Skeletal muscle cell (primary cell): Measurements from ENCODE around the gene NFIB.

Source experiments
- DNase-seq: peaks from one replicate; pipeline ENCODE4 v3.0.0-alpha.2; 2010; ENCODE audit warnings: low read depth
- H3K4me3 ChIP-seq: 2 replicates; pipeline ENCODE4 v1.5.1; 2011; ENCODE audit warnings: low read depth, mild to moderate bottlenecking, control low read depth, low read length, moderate library complexity

Gene NFIB

DNA sequence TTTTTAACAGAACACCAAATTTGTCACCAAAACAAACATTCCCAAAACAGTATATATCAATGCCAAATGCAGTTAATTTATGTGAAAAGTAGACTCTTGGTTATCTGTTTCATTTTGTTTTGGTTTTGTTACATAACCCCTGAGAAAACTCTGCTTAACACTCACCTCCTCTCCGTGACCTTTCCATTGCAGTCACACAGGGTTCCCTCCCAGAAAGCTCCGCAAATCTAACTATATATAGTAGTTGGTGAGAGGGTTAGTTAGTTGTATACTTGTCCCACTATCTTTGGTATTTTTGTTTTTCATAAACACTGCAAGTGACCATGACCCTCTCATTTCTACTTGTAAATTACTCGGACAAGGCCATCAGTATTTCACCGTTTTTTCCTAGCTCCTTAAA lies 25.5 kb downstream of the NFIB start:
- H3K4me3 ChIP-seq: no peak overlapping the region
- DNase-seq: no peak

DNA sequence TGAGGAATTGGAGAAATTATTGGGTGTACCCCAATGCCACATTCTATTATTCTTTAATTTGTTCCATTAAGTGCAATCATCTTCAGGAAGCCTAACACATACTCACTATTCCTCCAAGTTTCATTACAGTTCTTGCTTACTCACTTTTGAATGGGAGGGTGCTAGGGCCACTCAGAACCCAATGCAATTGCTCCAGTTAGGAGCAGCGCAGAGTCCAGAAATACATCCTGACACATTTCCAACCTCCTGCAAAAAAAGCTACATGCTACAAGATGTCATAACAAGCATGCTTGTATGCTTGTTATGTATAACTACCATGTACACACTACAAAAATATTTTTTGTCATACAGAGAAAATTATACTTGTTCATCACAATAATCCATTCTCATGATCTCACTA lies 27.8 kb downstream of the NFIB start:
- no peak for DNase-seq
- H3K4me3 ChIP-seq: no peak overlapping the region

GRCh38 chr9:14283276-14283675 lies 30.7 kb downstream of the NFIB start:
- DNase-seq: no peak
- H3K4me3 ChIP-seq: no peak overlapping the region

- no peak for DNase-seq
These were observed 32.1 kb downstream of the NFIB start for GRCh38 chr9:14281876-14282275.

GRCh38 chr9:14281136-14281795 lies 32.7 kb downstream of the NFIB start:
- no peak for DNase-seq
- H3K4me3 ChIP-seq: no peak overlapping the region

More at GRCh38 chr9:14281876-14282275, 32.1 kb downstream of the NFIB start:
- no peak overlapping the region for H3K4me3 ChIP-seq

DNA sequence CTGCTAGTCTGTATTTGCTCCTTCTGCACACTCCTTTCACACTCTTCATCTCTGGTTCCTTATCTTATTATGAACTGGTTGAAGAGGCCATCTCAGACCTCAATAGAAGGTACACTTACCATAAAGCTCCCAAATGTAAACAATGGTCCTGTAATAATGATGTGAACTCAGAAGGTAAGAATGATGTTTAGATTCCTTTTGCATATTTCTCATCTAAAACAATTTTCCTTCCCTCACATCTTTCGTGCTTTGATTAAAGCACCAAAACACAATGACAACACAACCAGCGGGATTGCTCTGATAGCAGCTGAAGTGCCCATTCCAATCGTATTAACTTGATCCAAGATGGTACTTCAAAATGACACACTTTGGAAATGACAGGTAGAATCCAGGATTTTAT lies 34.3 kb downstream of the NFIB start:
- no peak for DNase-seq
- no peak overlapping the region for H3K4me3 ChIP-seq

GRCh38 chr9:14278291-14278721 lies 35.6 kb downstream of the NFIB start:
- H3K4me3 ChIP-seq: no peak overlapping the region
- DNase-seq: peak; percentile 53

- no peak overlapping the region for H3K4me3 ChIP-seq
- no peak for DNase-seq
These were observed 36.2 kb downstream of the NFIB start for GRCh38 chr9:14277761-14278160.

- DNase-seq: peak; percentile 64
- no peak overlapping the region for H3K4me3 ChIP-seq
These were observed 36.7 kb downstream of the NFIB start for GRCh38 chr9:14277244-14277643.

GRCh38 chr9:14275331-14275730 lies 38.6 kb downstream of the NFIB start:
- no peak for DNase-seq
- H3K4me3 ChIP-seq: no peak overlapping the region

- no peak overlapping the region for H3K4me3 ChIP-seq
- DNase-seq: no peak
These were observed 40.2 kb downstream of the NFIB start for GRCh38 chr9:14273696-14274121.

DNA sequence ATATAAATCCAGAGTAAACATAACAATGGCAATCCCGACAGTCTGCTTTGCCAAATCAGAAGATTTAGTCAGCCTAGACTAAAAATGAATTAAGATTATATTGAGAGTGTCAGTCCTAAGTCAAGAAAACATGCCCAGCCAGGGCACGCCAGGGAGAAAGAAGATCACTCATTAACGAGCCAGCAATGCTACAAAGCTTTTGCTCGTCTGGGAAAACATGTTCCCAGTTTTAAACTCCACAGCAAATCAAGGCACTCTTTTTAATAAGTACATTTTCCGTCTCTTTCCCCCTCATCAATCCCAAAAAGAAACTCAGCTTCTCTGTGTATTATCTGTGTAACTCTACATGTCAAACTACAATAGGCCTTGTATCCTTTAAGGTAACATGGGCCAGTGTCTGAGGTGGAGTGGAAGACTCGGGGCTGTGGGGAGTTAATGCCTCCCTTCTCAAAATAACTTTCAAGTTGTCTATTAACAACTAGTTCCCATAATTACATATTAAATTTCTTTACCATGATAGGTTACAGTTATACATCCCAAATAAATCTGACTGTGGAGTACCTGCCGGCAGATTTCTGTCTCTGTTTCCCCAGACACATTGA lies 40.9 kb downstream of the NFIB start:
- no peak for DNase-seq
- no peak overlapping the region for H3K4me3 ChIP-seq

- DNase-seq: peak; percentile 87
- H3K4me3 ChIP-seq: peak overlapping the region; percentile 3
These were observed 42.8 kb downstream of the NFIB start for GRCh38 chr9:14271093-14271673.

DNA sequence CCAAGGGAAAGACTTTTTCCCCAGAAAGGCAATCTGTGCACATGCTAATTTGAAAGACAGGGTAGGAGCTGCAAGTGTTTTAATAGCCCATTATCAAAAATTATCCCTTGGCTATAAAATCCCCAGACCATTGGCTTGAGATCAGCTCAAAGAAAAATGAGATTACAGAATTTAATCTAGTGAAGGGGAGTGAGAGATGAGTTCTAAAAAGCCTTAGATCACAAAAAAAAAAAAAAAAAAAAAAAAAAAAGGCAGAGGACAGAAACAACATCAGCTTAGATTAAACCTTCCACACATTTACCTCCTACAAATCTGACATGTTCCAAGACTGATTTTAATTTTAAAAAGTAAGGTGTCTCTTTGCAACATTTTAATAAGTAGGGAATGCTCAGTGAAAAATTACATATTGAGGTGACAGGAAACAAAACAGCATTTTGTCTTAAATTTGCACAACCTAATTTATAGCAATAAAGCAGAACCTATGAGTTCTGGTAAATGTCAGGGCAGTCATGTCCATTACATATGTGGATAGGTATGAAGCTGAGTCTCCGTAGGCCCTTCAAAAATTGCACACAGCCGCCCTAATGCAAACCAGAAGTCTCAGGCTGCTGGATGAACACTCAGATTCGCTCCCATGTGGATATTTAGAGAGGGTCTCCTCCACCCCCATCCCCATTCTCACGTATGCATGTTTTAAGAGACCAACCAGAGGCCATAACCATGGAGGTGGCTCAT lies 43.4 kb downstream of the NFIB start:
- peak; percentile 70 for DNase-seq
- H3K4me3 ChIP-seq: no peak overlapping the region

- no peak for DNase-seq
- no peak overlapping the region for H3K4me3 ChIP-seq
These were observed 44.0 kb downstream of the NFIB start for GRCh38 chr9:14269916-14270315.

DNA sequence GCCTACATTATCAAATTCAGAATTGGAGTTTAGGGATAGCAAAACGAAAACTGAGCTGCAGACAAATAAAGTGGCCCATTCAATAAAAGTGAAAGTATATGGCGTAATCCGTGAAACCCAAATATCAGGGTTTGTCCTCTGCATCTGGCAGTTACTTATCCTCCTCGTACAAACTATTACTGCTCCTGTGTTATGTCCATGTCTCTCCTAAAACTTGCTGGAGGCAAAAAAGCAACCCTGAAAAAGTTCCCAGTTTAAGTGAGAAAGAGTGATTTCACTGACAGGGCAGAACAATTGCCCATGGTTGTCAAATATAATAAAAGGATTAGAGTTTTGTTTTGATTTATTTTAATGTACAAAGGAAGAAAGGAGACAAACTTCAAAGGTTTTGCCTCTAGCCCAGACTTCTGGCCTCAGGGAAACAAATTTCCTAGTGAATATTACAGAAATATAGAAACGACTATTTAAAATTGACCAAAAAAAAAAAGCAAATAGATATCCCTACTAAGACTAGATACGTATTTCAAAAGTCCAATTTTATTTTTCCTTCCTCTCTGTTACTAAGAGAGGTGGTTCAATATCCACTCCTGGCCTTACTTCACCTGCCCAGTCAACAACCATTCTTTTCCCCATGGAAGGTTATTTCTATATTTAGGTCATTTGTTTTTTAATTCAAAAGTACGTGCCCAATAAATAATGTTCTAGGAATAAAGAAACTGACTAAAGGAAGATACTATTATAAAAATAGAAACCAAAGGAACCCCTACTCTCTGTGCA lies 50.0 kb downstream of the NFIB start:
- DNase-seq: no peak
- H3K4me3 ChIP-seq: no peak overlapping the region

DNA sequence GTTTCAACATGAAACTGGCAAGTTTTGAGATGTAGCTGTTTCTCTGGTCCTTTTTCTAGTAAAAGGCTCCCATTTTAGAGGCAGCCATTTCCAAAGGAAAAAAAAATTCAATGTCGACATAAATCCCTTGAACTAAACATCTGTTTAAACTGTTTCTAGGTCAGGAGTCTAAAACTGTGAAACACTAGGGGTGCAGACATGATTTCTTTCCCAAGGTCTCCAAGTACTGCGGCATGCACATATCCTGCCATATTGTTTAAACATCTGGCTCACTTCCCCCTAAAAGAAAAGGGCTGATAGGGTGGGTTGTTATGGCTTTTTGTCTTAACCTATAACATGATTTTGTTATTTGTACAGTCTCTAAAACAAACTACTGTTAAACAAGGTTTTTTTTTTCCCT lies 51.1 kb downstream of the NFIB start:
- no peak overlapping the region for H3K4me3 ChIP-seq
- no peak for DNase-seq

GRCh38 chr9:14261616-14262015 lies 52.3 kb downstream of the NFIB start:
- no peak for DNase-seq
- H3K4me3 ChIP-seq: no peak overlapping the region

GRCh38 chr9:14260101-14260500 lies 53.8 kb downstream of the NFIB start:
- no peak overlapping the region for H3K4me3 ChIP-seq
- no peak for DNase-seq
